Endodermal cell (in vitro differentiated cells): ENCODE results near the gene LRMDA. TPM values are rescaled to one million over a fixed set of nuclear protein-coding genes. Genes with fewer than 3 reads are reported as not detected.

Source experiments
- DNase-seq: peaks from one replicate; pipeline ENCODE4 v3.0.0-alpha.2; 2017
- H3K27ac ChIP-seq: 2 replicates; pipeline ENCODE4 v1.5.1; 2013; ENCODE audit warnings: mild to moderate bottlenecking, low read depth, low read length, moderate library complexity
- H3K27me3 ChIP-seq: 2 replicates; pipeline ENCODE4 v1.6.1; 2013; ENCODE audit warnings: mild to moderate bottlenecking, low read length, moderate library complexity; ENCODE audit not compliant: insufficient read depth, control insufficient read depth, poor library complexity, severe bottlenecking
- H3K36me3 ChIP-seq: 2 replicates; pipeline ENCODE4 v1.7.0; 2013; ENCODE audit warnings: mild to moderate bottlenecking, low read length, moderate library complexity; ENCODE audit not compliant: control insufficient read depth, insufficient read depth
- H3K4me1 ChIP-seq: one replicate; pipeline ENCODE4 v1.7.0; 2013; ENCODE audit warnings: low read length; ENCODE audit not compliant: control insufficient read depth, insufficient read depth
- H3K4me3 ChIP-seq: 2 replicates; pipeline ENCODE4 v1.5.1; 2013; ENCODE audit warnings: mild to moderate bottlenecking, low read length, moderate library complexity
- H3K9ac ChIP-seq: 2 replicates; pipeline ENCODE4 v1.6.1; 2013; ENCODE audit warnings: mild to moderate bottlenecking, low read length, moderate library complexity; ENCODE audit not compliant: poor library complexity, severe bottlenecking; ENCODE audit errors: extremely low read depth
- H3K9me3 ChIP-seq: 2 replicates; pipeline ENCODE4 v1.6.1; 2013; ENCODE audit warnings: mild to moderate bottlenecking, low read length, moderate library complexity; ENCODE audit not compliant: control insufficient read depth
- H3K27ac Mint-ChIP-seq: 2 replicates; pipeline ENCODE4 v1.8.0; 2020; ENCODE audit warnings: mixed read lengths
- H3K27me3 Mint-ChIP-seq: 2 replicates; pipeline ENCODE4 v1.8.0; 2021; ENCODE audit warnings: mild to moderate bottlenecking, mixed read lengths; ENCODE audit not compliant: insufficient read depth
- H3K36me3 Mint-ChIP-seq: 2 replicates; pipeline ENCODE4 v1.8.0; 2020; ENCODE audit warnings: low read depth, mixed read lengths
- H3K4me1 Mint-ChIP-seq: 2 replicates; pipeline ENCODE4 v1.8.0; 2020; ENCODE audit warnings: mixed read lengths
- H3K4me3 Mint-ChIP-seq: 2 replicates; pipeline ENCODE4 v1.8.0; 2020; ENCODE audit warnings: mild to moderate bottlenecking, moderate library complexity, mixed read lengths
- H3K9me3 Mint-ChIP-seq: 2 replicates; pipeline ENCODE4 v1.8.0; 2020; ENCODE audit warnings: mild to moderate bottlenecking, mixed read lengths
- CTCF ChIP-seq: fragments of 200-600 bp; sonication (generic); conservative IDR thresholded peaks from 2 replicates; pipeline ENCODE4 v1.5.0; 2021; ENCODE audit warnings: antibody characterized with exemption, mild to moderate bottlenecking
- WGBS, 2 experiments: methylation state at CpG; one replicate each; pipeline versions ENCODE4 v1.1.5 to v1.1.7; 2013; ENCODE audit warnings: missing lambda C conversion rate in 2 of 2, mixed read lengths in 1 of 2; ENCODE audit not compliant: insufficient coverage in 1 of 2, insufficient read length in 1 of 2; 5-methylcytosine and 5-hydroxymethylcytosine counted together
- total RNA-seq, 2 donors: library from RNA; stranded (reverse); fragmentation: NEBNext Ultra II Directional in 1 of 2; extraction: Animal tissue kit (Norgen Biotek cat#: 25700) in 1 of 2; gene quantifications; 2 replicates in 1 of 2; 3 replicates in 1 of 2; pipeline ENCODE4 v1.2.1, GENCODE V29; 2021

The LRMDA gene
- total RNA-seq, 2 donors from 2014 or later, result 1.7 to 5.1 TPM

- peaks cover 7% of the 10 kb centered on the region for H3K27me3 ChIP-seq
- no peak for DNase-seq
- 94 to 100% methylated on average over 5 of the region's 5 CpGs for WGBS, 2 experiments
Observed at GRCh38 chr10:75825661-75826060, 394.2 kb downstream of the LRMDA start.

GRCh38 chr10:75826846-75827245 lies 395.4 kb downstream of the LRMDA start:
- H3K4me1 ChIP-seq, result no peaks in the 10 kb centered on the region
- no peak overlapping the region for H3K27ac ChIP-seq
- Mint-ChIP-seq H3K27me3 (peaks cover 24% of the 10 kb centered on the region), H3K4me3 (no peak overlapping the region), H3K36me3 (no peaks in the 10 kb centered on the region), H3K27ac (no peak overlapping the region), H3K9me3 (peaks cover 3% of the 10 kb centered on the region), H3K4me1 (no peaks in the 10 kb centered on the region)
- no peak overlapping the region for H3K4me3 ChIP-seq
- H3K9me3 ChIP-seq, result no peaks in the 10 kb centered on the region
- WGBS, 2 experiments, result 95 to 100% methylated on average over 2 to 5 of the region's 5 CpGs
- TF ChIP-seq CTCF, result no peak
- H3K9ac ChIP-seq, result no peak overlapping the region
- H3K27me3 ChIP-seq, result no peaks in the 10 kb centered on the region
- no peak for DNase-seq
- H3K36me3 ChIP-seq, result no peaks in the 10 kb centered on the region

More at GRCh38 chr10:75825661-75826060, 394.2 kb downstream of the LRMDA start:
- H3K9me3 Mint-ChIP-seq, result peaks cover 7% of the 10 kb centered on the region
- TF ChIP-seq CTCF, result no peak
- Histone ChIP-seq H3K36me3 (no peaks in the 10 kb centered on the region), H3K9me3 (no peaks in the 10 kb centered on the region), H3K4me3 (no peak overlapping the region), H3K27ac (no peak overlapping the region), H3K9ac (no peak overlapping the region), H3K4me1 (no peaks in the 10 kb centered on the region)
- no peaks in the 10 kb centered on the region for H3K4me1 Mint-ChIP-seq
- no peak overlapping the region for H3K4me3 Mint-ChIP-seq
- H3K27me3 Mint-ChIP-seq, result peaks cover 35% of the 10 kb centered on the region
- no peaks in the 10 kb centered on the region for H3K36me3 Mint-ChIP-seq
- no peak overlapping the region for H3K27ac Mint-ChIP-seq

GRCh38 chr10:75827587-75828021 lies 396.2 kb downstream of the LRMDA start:
- DNase-seq, result no peak
- Mint-ChIP-seq H3K27me3 (peaks cover 21% of the 10 kb centered on the region), H3K27ac (no peak overlapping the region), H3K9me3 (peaks cover 3% of the 10 kb centered on the region), H3K36me3 (peaks cover 2% of the 10 kb centered on the region), H3K4me3 (no peak overlapping the region), H3K4me1 (no peaks in the 10 kb centered on the region)
- no peak overlapping the region for H3K9ac ChIP-seq
- TF ChIP-seq CTCF, result no peak
- no peaks in the 10 kb centered on the region for H3K9me3 ChIP-seq
- no peaks in the 10 kb centered on the region for H3K36me3 ChIP-seq
- no peaks in the 10 kb centered on the region for H3K27me3 ChIP-seq
- H3K4me1 ChIP-seq, result no peaks in the 10 kb centered on the region
- H3K27ac ChIP-seq, result no peak overlapping the region
- WGBS, 2 experiments, result 93 to 97% methylated on average over 5 of the region's 5 CpGs
- no peak overlapping the region for H3K4me3 ChIP-seq
